Measurements from ENCODE around the gene CERT1.

GRCh38 chr5:75512383-75513074 lies 1.1 kb upstream of the CERT1 start:
- TF ChIP-seq POLR2AphosphoS5 (IDR thresholded peaks at IDR 0.05; ENCODE audit: low read depth, low read length) (no peak), REST (IDR thresholded peaks at IDR 0.05; ENCODE audit: low read depth, low read length) (no peak), NFIC (IDR thresholded peaks at IDR 0.05; ENCODE audit: borderline replicate concordance) (no peak), EP300 (IDR thresholded peaks at IDR 0.05; ENCODE audit: borderline replicate concordance in 1 of 2, low read depth in 1 of 2, low read length in 1 of 2) (no peak), CTCF (IDR thresholded peaks at IDR 0.05) (no peak), ZBTB33 (IDR thresholded peaks at IDR 0.05; ENCODE audit: borderline replicate concordance, low read depth) (no peak), MXI1 (IDR thresholded peaks at IDR 0.05; ENCODE audit: low read depth, low read length) (no peak), GABPA (IDR thresholded peaks at IDR 0.05; ENCODE audit: low read depth) (no peak)

Measured in SK-N-SH (cell line).